Stimulated activated CD8-positive, alpha-beta memory T cell treated with anti-CD3 and anti-CD28 coated beads, Interleukin-7, amount 100 ng/mL, for 1 hour (primary cell): ENCODE data around the gene POGZ.
"Not testable (repeated sequence)": the region's sequence is repeated elsewhere in the genome, so short reads cannot be mapped to it uniquely, and the experiment has no call there.

Source experiments
- DNase-seq, 2 donors: peaks; one replicate each; pipeline ENCODE4 v3.0.0-alpha.2; 2020; ENCODE audit warnings: low read depth in 2 of 2

Gene POGZ

DNA sequence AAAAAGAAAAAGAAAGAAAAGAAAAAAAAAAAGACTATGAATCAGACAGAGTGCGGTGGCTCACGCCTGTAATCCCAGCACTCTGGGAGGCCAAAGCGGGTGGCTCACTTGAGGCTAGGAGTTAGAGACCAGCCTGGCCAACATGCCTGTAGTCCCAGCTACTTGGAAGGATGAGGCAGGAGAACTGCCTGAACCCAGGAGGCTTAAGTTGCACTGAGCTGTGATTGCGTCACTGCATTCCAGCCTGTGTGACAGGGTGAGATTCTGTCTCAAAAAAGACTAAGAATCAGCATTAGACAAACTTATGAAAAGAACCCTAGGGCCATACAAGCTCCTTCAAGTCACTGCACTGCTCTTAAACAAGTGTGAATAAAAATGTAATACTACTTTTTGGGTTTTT, 43.1 kb downstream of the POGZ start:
- DNase-seq, result no peak

DNA sequence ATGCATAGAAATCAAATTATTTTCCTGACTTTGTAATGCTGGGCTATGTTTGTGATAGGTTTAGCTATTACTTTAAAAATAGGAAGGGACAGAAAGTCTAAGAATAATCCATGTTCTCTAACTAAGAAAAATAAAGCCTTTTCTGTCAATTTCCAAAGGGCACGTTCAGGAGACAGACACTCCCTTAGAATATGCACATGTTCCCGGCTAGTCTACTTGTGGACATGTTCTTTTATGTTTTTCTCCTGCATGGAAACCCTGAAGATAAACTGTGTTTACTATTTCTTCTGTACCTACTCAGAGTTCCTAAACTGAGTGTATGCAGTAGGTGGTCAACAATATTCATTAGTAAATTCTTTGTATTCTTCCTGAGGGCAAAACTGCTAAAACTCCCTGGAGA, 47.4 kb downstream of the POGZ start:
- DNase-seq, result no peak

DNA sequence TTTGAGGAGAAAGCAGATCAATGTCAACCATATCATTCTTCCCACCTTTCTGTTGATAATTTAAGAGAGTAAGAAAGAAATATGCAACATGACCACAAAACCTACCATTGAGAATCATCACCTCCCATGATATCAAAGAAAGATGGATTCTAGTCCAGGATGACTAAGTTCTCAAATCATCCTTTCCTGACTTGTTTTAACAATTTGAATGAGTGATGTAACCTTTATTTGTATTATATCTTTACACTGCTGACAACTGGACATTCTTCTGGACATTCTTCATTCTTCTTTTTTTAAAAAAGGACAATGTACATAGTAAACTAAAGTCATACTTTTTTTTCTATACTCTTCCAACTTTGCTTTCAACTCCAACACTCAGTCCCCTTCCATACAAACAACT, 50.4 kb downstream of the POGZ start:
- DNase-seq, result no peak

DNA sequence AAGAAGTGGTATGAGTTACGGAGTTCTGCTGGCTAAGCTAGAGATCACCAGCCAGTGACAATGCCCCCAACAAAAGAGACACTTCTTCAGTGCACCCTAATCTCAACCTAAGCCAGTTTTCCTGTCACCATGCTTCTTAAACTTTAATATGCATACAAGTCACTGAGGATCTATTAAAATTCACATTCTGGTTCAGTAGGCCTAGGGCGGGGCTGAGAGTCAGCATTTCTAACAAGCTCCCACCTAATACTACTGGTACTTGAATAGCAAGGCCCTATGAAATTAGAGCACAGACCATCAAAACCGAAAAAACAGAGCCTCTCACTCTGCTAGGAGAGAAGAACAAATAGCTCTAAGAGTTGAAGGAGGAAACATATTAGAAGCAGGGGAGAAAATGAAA, 52.0 kb downstream of the POGZ start:
- no peak for DNase-seq

DNA sequence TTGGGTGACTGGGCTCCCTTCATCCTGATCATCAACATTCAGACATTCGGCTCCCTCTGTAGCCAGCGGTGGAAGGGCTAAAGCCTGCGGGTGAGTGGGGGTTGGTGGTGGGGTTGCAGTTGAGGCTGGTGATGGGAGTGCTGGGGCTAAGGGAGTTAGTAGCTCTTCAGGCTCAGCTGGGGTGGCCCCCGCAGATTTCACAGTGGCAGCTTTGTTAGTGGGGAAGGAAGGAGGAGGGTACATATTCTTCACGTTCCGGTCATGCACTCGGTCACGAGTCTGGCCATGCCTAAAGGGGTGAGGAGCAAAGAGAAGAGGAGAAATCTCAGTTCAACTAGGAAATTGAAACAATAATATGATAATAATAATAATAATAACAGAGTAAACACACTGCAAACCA, 53.1 kb downstream of the POGZ start:
- no peak for DNase-seq

DNA sequence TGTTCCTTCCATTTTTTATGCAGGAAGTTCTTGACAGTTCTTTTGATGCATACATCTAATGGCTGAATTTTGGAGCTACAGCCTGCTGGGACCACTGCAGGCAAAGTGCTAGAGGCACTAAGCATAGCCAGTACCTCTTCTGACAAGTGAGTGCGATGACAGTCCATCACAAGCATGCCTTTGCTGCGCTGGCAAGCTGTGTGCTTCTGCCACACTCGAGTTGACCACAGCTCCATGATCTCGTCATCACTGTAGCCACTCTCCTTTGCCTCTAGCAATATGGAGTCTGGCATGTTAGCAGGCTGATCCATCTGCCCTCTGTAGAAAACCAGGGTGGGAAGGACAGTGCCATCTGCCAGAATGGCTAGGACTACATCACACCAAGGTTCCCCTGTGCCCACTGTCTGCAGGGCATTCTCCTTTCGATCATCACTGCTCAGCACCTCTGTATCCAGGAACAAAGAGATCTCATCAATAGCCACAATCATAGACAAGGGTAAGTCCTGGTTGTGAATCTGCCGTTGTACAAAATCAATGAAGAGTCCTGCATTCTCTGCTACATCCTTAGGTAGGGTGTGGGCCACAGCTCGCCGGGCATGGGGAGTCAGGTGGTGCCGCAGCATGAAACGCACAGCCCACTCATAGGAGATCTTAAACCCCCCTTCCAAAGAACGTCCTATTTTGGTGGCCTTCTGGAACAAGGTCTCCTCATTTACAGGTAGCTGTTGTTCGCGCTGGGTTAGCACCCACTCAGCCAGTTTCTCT, 53.9 kb downstream of the POGZ start:
- no peak for DNase-seq

DNA sequence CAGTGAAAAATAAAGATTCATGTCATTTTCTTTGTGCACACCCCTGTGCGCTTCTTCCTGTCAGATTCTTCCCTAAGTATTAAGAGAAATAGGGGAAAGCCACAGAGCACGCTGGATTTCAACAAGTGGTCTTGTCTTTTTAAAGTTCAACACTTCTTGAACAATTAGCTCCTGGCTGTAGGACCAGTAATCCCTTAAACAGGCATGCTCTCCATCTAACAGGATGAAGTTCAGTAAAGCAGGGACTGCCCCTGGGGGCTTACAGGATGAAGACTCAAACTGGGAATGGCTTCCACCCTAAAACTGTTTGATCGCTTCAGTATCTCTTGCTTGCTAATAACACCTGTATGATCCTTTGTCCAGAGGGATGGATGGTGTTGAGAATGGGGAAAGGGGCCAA, 55.7 kb downstream of the POGZ start:
- no peak for DNase-seq

DNA sequence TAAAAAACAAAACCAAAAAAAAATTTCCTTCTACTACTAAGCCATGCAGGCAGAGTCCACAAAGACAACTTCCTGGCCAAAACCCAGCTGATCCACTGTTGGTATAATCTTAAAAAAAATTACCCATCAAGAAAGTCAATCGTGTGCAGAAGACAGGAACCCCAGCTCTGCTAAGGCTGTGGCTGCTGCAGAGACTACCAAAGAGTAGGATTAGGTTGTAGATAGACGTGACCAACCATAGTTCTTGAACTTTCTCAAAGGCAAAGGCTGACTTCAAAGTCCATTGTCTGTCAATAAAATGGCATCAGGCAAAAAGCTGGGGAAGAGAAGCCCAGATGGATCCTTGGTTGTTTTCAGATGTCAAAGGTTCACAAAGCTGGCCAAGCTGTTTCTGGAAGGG, 56.5 kb downstream of the POGZ start:
- DNase-seq, result no peak

DNA sequence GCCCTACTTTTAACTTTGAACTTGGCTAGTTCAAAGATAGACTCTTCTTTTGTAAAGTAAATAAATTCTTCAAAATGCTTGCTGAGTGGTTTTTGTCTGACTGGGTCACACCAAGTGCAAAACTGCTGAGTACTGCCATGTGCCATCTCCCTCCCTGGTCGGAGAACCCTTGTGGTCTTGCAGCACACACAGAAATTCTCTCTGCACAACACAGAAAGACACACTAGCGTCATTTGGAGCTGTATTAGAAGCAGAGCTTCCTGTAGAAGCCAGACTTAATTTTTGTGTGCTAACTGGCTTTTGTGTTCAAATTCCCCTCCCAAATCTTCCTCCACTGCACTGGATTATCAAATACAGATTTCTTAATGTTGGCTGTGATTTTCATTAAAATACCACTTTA, 57.4 kb downstream of the POGZ start:
- DNase-seq, result no peak

DNA sequence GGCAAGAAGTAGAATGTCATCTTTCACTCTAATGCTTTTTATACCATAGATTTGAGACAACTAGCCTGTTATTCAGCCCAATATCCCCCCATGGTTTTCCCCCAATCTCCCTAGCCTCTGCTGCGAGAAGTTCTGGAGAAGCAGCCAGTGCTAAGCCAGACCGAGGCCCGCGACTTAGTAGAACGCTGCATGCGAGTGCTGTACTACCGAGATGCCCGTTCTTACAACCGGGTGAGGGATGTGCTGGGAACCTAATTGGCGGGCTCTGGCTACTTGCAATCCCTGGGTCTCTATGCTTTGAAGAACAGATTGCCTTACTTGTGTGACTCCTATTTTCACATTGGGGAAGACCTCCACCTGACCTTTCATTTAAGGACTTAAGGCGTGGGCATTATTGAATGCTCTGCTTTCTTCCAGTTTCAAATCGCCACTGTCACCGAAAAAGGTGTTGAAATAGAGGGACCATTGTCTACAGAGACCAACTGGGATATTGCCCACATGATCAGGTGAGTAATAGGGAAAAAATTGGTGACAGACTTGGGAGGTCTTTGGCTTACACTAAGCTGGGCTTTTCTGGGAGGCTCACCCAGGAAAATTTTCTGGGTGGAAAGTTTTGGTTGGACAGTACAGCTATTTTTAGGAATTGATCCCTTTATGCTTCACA, 58.0 kb downstream of the POGZ start:
- DNase-seq, result no peak

DNA sequence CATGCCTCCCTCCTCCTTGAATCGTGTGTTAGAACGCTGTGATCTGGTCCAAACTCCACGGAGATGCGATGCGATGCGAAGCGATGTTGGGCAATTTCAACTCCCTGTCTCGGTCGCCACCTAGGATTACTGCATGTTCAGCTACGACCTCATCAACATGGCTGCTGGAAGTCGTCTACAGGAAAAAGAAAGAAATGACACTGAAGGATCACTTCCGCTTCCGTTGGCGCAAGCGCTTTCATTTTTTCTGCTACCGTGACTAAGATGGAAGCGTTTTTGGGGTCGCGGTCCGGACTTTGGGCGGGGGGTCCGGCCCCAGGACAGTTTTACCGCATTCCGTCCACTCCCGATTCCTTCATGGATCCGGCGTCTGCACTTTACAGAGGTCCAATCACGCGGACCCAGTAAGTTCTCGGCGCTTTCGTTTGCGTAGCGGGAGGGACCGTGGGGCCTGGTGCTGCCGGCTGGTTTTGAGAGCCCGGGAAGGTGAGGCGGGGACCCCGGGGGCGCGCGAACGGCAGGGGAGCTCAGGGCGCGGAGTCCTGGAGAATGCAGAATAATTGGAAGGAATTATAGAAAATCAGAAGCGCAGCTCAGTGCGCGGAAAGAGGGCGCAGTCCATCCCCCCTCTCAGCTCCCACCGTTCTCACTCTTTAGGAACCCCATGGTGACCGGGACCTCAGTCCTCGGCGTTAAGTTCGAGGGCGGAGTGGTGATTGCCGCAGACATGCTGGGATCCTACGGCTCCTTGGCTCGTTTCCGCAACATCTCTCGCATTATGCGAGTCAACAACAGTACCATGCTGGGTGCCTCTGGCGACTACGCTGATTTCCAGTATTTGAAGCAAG, 59.7 kb downstream of the POGZ start, which contains the start of gene PSMB4:
PSMB4 (plus strand) TSS at position 250 of the 848 bp plus-strand sequence; CDS start at position 265, 15 bp downstream.
- peak; percentile 61 to 65 for DNase-seq

DNA sequence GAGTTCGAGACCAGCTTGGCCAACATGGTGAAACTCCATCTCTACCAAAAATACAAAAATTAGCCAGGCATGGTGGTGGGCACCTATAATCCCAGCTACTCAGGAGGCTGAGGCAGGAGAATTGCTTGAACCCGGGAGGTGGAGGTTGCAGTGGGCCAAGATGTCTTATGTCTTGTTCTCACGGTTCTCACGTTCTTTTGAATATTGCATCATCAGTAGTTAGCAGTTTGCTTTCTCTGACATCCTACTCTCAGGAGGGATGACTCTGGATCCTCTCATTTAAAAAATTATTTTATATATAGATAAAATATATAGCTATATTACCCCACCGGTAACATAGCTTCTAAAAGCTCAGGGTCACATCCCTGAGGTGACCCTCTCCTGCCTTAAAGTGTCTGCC, 63.0 kb downstream of the POGZ start:
- not testable (repeated sequence) for DNase-seq

DNA sequence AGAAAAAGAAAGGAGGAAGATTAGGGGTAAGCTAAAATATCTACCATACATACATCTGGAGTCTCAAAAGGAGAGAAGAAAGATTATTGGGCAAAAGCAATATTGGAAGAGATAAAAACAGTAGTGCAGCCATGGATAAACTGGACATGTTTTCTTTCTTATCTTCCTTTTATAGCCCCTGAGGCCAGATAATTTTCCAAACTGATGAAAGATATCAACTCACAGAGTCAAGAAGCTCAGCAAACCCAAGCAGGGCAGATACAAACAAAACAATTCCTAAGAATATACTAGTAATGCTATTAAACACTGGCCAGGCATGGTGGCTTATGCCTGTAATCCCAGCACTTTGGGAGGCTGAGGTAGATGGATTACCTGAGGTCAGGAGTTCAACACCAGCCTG, 65.7 kb downstream of the POGZ start:
- no peak for DNase-seq

DNA sequence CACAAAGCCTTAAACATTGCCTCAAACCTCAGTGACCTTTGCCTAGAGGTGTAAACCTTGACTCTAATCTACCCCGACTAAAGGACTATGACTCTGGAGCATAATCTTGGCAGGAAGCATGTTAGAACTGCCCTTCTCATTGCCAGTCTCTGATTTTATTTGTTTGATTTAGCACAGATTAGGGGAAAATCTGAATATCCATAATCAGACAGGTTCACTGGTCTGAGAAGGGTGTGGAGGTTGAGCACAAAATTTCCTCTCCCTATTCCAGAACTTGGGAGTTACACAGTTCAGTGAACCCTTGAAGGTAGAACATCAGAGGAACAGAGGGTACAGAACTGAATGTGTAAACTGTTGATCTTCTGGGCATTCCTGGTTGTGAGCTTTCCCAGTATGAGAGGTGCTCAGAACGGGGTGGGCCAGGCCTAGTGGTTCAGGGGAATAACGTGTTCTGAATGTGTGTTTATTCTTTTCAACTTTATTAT, 68.2 kb downstream of the POGZ start:
- DNase-seq, result no peak

DNA sequence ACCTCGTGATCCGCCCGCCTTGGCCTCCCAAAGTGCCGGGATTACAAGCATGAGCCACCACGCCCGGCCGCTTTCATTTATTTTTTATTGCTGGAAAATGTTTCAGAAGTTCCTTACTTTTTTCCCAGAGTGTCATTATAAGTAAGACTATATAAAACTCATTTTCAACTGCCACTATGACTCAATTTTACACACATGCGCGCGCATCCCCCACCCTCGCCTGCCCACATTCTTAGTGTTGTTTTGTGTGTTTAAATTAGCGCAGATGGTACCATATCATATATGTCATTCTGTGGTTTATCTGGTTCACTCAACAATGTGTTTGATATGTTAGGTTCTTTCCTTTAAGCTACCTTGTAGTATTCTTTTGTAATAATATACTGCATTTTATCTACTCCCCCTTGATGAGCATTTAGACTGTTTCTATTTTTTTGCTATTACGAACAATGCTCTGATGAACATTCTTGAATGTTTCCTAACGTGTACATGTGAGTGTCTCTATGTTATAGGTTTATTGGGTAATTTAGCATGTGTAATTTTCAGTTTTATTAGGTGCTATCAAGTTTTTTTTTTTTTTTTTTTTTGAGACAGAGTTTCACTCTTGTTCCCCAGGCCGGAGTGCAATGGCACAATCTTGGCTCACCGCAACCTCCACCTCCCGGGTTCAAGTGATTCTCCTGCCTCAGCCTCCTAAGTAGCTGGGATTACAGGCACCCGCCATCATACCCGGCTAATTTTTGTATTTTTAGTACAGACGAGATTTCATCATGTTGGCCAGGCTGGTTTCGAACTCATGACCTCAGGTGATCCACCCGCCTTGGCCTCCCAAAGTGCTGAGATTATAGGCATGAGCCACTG, 68.8 kb downstream of the POGZ start:
- DNase-seq, result not testable (repeated sequence)

DNA sequence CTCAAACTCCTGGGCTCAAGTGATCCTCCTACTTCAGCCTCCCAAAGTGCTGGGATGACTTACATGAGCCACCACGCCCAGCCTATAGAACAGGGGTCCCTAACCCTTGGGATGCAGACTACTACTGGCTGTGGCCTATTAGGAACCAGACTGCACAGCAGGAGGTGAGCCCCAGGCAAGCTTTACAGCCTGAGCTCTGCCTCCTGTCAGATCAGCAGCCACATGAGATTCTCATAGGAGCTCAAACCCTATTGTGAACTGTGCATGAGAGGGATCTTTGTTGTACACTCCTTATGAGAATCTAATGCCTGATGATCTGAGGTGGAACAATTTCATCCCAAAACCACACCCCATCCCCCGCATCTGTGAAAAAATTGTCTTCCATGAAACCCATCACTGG, 73.3 kb downstream of the POGZ start:
- DNase-seq, result no peak

DNA sequence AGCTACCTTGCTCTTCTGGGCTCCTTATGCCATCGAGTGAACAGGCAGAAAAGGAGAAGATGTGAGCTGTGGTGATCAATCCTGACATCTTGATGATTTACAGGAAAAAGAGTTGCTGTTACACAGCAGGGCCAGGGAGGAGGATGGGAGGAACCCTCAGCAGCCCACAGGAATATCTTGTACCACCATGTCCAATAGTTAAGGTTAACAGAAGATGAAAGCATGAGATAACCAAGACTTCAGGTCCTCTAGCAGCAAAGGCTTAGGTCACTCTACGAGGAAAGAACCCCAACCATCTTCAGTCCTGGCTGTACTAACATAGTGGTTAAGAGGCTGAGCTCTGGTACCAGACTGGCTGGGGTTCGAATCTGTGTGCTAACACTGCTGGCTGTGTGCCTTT, 74.7 kb downstream of the POGZ start:
- no peak for DNase-seq

DNA sequence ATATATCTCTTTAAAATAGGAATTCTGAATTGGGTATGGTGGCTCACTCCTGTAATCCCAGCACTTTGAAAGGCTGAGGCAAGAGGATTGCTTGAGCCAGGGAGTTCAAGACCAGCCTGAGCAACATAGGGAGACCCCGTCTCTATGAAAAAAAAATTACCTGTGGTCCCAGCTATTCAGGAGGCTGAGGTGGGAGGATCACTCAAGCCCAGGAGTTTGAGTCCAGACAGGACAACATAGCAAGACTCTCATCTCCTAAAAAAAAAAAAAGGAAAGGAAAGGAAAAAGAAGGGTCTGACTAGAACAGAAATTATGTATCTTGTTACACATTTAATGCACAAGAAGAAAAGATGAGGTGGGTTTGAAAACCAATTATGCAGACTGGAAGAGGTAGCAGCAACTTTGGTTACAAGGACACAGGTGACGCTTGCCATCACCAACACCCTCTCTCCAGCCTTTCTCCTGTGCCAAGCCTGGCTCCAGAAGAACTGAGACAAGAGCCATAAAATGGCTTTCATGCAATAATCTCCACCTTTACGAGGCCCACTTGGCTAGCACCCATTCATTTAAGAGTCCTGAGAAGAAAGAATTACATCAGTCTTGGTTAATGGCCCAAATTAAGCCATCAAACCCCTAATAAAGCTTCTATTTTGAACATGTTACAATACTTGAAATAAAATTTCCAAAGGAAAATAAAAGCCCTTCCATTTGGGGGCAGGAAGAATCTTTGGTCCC, 82.0 kb downstream of the POGZ start:
- DNase-seq, result no peak

DNA sequence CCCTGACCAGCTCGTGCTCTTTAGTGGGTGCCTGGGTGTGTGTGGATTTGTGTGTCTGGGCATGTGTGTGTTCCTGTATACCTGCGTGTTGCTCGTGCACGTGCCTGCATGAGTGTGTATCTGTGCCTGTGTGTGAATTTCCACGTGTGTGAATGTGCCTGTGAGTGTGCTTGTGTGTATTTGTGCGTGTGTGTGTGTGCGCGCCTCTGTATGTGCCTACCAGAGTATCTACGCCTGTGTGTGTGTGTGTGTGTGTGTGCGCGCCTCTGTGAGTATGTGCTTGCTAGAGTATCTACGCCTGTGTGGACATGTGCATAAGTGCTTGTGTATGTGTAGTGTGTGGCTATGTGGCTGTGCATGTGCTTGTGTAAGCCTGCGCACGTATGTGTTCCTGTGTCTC, 86.1 kb downstream of the POGZ start:
- no peak for DNase-seq

DNA sequence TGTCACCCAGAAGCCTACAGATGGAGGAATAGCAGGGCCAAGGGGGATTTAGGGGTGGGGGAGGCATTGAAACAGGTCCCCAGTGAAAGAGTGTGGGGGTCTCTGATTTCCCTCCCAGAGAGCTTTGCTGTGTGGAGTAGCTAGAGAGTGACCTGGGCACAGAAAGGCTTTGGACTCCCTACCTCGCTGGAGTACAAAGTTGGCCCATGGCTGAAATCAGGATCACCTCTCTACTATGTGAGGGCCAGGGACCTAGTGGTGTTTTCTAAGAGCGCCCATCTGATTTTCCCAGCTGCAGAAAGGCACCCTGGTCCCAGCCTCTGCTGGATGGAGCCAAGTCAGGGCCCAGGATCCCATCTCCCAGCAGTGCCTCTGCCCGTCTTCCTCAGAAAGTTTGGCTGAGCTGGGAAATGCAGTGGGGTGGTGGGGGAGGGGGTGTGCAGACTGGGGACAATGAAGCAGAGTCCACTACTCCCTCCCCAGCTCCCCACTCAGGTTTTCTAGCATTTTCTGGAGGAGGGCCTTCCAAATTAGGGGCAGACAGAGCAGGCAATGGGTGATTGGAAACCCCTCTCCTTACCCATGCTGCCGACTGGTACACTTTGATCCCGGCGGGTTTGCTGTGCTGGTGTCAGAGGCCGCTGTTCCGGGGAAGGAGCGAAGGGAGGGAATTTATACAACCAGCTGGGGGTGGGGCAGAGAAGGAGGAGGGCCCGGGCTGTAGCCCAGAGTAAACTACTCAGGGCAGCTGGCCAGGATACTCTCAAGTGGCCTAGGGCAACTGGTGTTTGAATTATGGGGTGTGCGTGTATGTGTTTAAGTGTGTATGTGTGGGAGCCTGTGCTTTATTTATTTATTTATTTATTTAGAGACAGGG, 87.0 kb downstream of the POGZ start, which contains the start of gene SELENBP1:
SELENBP1 (minus strand) TSS at position 648 of the 877 bp plus-strand sequence; CDS start at position 584, 64 bp downstream.
- no peak for DNase-seq
